ENCODE results near the gene C16orf74. TPM values are rescaled to one million over a fixed set of nuclear protein-coding genes. Genes with fewer than 3 reads are reported as not detected.

Gene C16orf74
- polyA plus RNA-seq, 2 of the 4 experiments (the other 2 are of a cell fraction) = 3.8 to 9.1 TPM

- Histone ChIP-seq H3K4me3 (no peak overlapping the region), H3K4me1 (no peaks in the 10 kb centered on the region), H3K9me3 (no peaks in the 10 kb centered on the region), H3K4me2 (no peak overlapping the region), H3K27ac (no peak overlapping the region)
- TF ChIP-seq ATOH8 (CRISPR knock-in tag; IDR thresholded peaks at IDR 0.05; ENCODE audit: low read depth) (no peak), ZC3H11A (IDR thresholded peaks at IDR 0.05) (no peak), BHLHE40 (IDR thresholded peaks at IDR 0.05; ENCODE audit: low read depth, low read length) (no peak), POLR2A (IDR thresholded peaks at IDR 0.05; ENCODE audit: low read length) (no peak), EHMT2 (IDR thresholded peaks at IDR 0.05; ENCODE audit: low read depth) (no peak), BCL3 (IDR thresholded peaks at IDR 0.05) (no peak), FOSL2 (IDR thresholded peaks at IDR 0.05) (no peak), FOSL2 (CRISPR knock-in tag; IDR thresholded peaks at IDR 0.05) (no peak), GATA3 (IDR thresholded peaks at IDR 0.05; ENCODE audit: borderline replicate concordance) (no peak), CBX2 (IDR thresholded peaks at IDR 0.05; ENCODE audit: borderline replicate concordance, low read depth) (no peak), EHF (CRISPR knock-in tag; IDR thresholded peaks at IDR 0.05) (no peak), ZNF302 (CRISPR knock-in tag; IDR thresholded peaks at IDR 0.05) (no peak), RNF2 (IDR thresholded peaks at IDR 0.05; ENCODE audit: borderline replicate concordance, low read depth) (no peak), ZSCAN20 (CRISPR knock-in tag; IDR thresholded peaks at IDR 0.05) (no peak)
- POLR2A ChIA-PET = no interaction called here
- CTCF ChIA-PET = interaction anchor here (0.7 to 15.5 kb wide), 7 partner anchors 10 to 834 kb away, joined by 3 to 130 read pairs (median 4); no protein-coding TSS in a partner anchor
- DNase-seq (ENCODE audit: low read depth in 1 of 2, low spot score in 1 of 2) (no peak), ATAC-seq (no peak), FAIRE-seq (no peak)
- WGBS (ENCODE audit: missing lambda C conversion rate) = 90% methylated on average over 9 of the region's 9 CpGs
Observed at GRCh38 chr16:85736921-85737320, 14.0 kb downstream of the C16orf74 start.

GRCh38 chr16:85735946-85736345, 14.9 kb downstream of the C16orf74 start:
- CTCF ChIA-PET = interaction anchor here (0.6 to 15.5 kb wide), 3 partner anchors 11 to 1327 kb away, joined by 3 to 130 read pairs (median 8); no protein-coding TSS in a partner anchor
- Histone ChIP-seq H3K9me3 (no peaks in the 10 kb centered on the region), H3K4me2 (no peak overlapping the region), H3K27ac (no peak overlapping the region), H3K4me1 (no peaks in the 10 kb centered on the region), H3K4me3 (no peak overlapping the region)
- TF ChIP-seq MAFK (IDR thresholded peaks at IDR 0.05; ENCODE audit: partially characterized antibody) = no peak
- TF ChIP-seq KDM5A (IDR thresholded peaks at IDR 0.05) = no peak
- no peak for TF ChIP-seq MAZ (IDR thresholded peaks at IDR 0.05; ENCODE audit: borderline replicate concordance, low read depth, low read length)
- no peak for TF ChIP-seq POLR2A (IDR thresholded peaks at IDR 0.05; ENCODE audit: low read length)
- no peak for TF ChIP-seq NPAS2 (CRISPR knock-in tag; IDR thresholded peaks at IDR 0.05; ENCODE audit: borderline replicate concordance)
- TF ChIP-seq CBX8 (IDR thresholded peaks at IDR 0.05) = no peak
- DNase-seq (ENCODE audit: low read depth in 1 of 2, low spot score in 1 of 2) (no peak), ATAC-seq (no peak), FAIRE-seq (no peak)
- POLR2A ChIA-PET = no interaction called here
- WGBS (ENCODE audit: missing lambda C conversion rate) = 60% methylated on average over 6 of the region's 6 CpGs

- CTCF ChIA-PET = interaction anchor here (15.5 kb wide), 1 partner anchor 16 kb away, joined by 130 read pairs; no protein-coding TSS in a partner anchor
- 87% methylated on average over 14 of the region's 14 CpGs for WGBS (ENCODE audit: missing lambda C conversion rate)
Observed at GRCh38 chr16:85735225-85735635, 15.7 kb downstream of the C16orf74 start.

More at GRCh38 chr16:85735225-85735635, 15.7 kb downstream of the C16orf74 start:
- ATAC-seq = no peak
- H3K9me3 ChIP-seq = no peaks in the 10 kb centered on the region
- TF ChIP-seq KDM1A (IDR thresholded peaks at IDR 0.05; ENCODE audit: low read depth) (no peak), MAX (IDR thresholded peaks at IDR 0.05) (no peak)
- POLR2A ChIA-PET = no interaction called here
- H3K27ac ChIP-seq = no peak overlapping the region
- H3K4me2 ChIP-seq = no peak overlapping the region
- no peak overlapping the region for H3K4me3 ChIP-seq
- H3K4me1 ChIP-seq = no peaks in the 10 kb centered on the region
- no peak for DNase-seq (ENCODE audit: low read depth in 1 of 2, low spot score in 1 of 2)
- no peak for FAIRE-seq
